BJ (cell line): ENCODE data around the gene EIF4G3. TPM values are rescaled to one million over a fixed set of nuclear protein-coding genes. Genes with fewer than 3 reads are reported as not detected.

Source experiments
- CTCF ChIA-PET: fragments of 350-600 bp; formaldehyde crosslinking; extraction: SDS; loops from one replicate; lab custom pipeline; 2021; ENCODE audit warnings: antibody characterized with exemption, inconsistent platforms; lab: Yijun Ruan, JAX
- POLR2A ChIA-PET: fragments of 300-600 bp; sonication (Branson Sonifier 250); formaldehyde crosslinking; extraction: SDS; loops from one replicate; lab custom pipeline; 2021; ENCODE audit warnings: antibody characterized with exemption; lab: Charles Lee
- DNase-seq: peaks from one replicate; pipeline ENCODE4 v3.0.0-alpha.2; 2011; ENCODE audit warnings: low read depth
- H3K27me3 ChIP-seq: 2 replicates; pipeline ENCODE4 v1.6.0; 2011; ENCODE audit warnings: low read length; ENCODE audit not compliant: control insufficient read depth, insufficient read depth
- H3K36me3 ChIP-seq: 2 replicates; pipeline ENCODE4 v1.5.1; 2011; ENCODE audit warnings: low read length; ENCODE audit not compliant: control insufficient read depth, insufficient read depth
- H3K4me3 ChIP-seq: 2 replicates; pipeline ENCODE4 v1.5.1; 2011; ENCODE audit warnings: low read depth, mild to moderate bottlenecking, control low read depth, low read length
- polyA plus RNA-seq: library from polyadenylated mRNA; depleted of rRNA; stranded (reverse); fragments of >200 nt; gene quantifications from 2 replicates; pipeline ENCODE4 v1.2.3, GENCODE V29; 2011
- TF ChIP-seq, protein P1 (sequence below): IDR thresholded peaks from 2 replicates; pipeline ENCODE4 v1.5.1; 2011; ENCODE audit warnings: low read depth, mild to moderate bottlenecking, control low read depth, inconsistent platforms, low read length, moderate library complexity; ENCODE audit not compliant: insufficient read depth

Gene EIF4G3
- polyA plus RNA-seq, 1 experiment = 62.0 TPM

DNA sequence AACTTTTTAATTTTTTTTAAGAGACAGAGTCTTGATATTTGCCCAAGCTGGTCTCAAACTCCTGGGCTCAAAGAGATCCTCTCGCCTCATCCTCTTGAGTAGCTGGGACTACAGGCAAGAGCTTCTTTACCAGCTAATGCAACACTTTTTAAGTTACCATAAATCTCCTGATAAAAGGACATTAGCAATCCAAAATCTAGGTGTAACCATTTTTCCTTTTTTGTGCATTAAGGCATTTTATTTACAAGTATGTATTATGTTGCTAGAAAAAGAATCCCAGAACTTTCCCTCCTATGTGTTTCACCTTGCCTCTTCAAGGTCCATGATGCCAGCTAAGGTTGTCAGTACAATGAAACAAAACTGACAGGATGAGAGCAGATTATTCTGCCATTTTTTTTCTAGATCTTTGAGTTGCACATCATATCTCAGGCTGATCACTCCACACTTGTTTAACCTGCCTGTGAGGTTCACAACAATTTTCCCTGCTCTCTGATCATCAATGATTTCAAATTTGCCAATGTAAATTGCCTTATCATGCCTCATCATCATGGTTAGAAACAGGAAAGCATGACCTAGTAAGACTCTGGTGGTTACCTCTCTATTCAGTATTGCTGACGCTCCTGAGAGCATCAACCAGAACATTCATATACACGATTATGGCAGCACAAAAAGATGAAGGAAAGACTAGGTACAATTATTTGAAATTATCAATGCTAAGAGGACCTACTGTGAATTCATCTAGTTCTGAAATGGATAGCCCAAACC, 173.2 kb downstream of the EIF4G3 start:
- H3K36me3 ChIP-seq = no peaks in the 10 kb centered on the region; the same call in 1 of the 2 replicates
- no peak for DNase-seq
- ChIA-PET CTCF (no interaction called here), POLR2A (no interaction called here)
- H3K27me3 ChIP-seq = no peaks in the 10 kb centered on the region
- TF ChIP-seq, protein P1, sequence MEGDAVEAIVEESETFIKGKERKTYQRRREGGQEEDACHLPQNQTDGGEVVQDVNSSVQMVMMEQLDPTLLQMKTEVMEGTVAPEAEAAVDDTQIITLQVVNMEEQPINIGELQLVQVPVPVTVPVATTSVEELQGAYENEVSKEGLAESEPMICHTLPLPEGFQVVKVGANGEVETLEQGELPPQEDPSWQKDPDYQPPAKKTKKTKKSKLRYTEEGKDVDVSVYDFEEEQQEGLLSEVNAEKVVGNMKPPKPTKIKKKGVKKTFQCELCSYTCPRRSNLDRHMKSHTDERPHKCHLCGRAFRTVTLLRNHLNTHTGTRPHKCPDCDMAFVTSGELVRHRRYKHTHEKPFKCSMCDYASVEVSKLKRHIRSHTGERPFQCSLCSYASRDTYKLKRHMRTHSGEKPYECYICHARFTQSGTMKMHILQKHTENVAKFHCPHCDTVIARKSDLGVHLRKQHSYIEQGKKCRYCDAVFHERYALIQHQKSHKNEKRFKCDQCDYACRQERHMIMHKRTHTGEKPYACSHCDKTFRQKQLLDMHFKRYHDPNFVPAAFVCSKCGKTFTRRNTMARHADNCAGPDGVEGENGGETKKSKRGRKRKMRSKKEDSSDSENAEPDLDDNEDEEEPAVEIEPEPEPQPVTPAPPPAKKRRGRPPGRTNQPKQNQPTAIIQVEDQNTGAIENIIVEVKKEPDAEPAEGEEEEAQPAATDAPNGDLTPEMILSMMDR = no peak
- H3K4me3 ChIP-seq = no peak overlapping the region

DNA sequence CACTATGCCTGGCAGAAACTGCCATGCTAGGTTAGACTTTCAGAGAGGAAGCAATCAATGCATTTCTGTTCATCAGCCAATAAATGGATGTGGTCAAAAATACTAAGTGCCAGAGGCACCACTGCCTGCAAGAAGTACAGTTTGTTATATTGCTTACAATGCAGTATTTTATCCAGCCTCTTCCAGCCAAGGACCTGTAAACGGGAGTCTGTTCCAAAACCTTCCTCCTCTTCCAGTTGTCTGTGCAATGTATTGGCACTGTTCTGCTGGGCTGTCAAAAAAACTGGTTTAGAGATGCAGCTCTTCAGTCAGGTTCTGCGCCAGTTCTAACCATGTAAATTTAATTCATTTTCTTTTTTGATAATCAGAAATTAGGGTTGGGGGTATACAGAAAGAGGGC, 175.7 kb downstream of the EIF4G3 start:
- ChIA-PET CTCF (no interaction called here), POLR2A (no interaction called here)
- Histone ChIP-seq H3K4me3 (no peak overlapping the region), H3K36me3 (no peaks in the 10 kb centered on the region; the same call in 1 of the 2 replicates), H3K27me3 (no peaks in the 10 kb centered on the region)
- no peak for DNase-seq
- TF ChIP-seq, protein P1 = no peak

DNA sequence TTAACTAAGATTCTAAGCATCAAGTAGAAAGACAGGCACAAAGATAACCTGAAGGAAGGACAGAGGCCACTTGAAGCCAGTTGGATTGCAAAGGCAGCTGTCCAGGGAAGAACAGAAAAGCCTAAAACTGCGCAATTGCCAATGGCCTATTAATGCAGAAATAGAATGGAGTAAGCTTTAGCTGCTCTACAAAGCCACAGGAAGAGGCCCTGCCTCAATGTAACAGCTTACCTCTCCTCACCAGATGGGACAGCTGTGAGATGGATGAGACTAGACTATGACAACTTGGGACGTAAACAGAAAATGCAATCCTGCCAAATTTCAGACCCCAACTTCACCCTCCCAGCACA, 176.5 kb downstream of the EIF4G3 start:
- Histone ChIP-seq H3K27me3 (no peaks in the 10 kb centered on the region), H3K4me3 (no peak overlapping the region), H3K36me3 (no peaks in the 10 kb centered on the region; the same call in 1 of the 2 replicates)
- POLR2A ChIA-PET = no interaction called here
- no peak for DNase-seq
- TF ChIP-seq, protein P1 = no peak
- CTCF ChIA-PET = interaction anchor here (1.3 kb wide), 1 partner anchor 9 kb away, joined by 3 read pairs; no protein-coding TSS in a partner anchor

DNA sequence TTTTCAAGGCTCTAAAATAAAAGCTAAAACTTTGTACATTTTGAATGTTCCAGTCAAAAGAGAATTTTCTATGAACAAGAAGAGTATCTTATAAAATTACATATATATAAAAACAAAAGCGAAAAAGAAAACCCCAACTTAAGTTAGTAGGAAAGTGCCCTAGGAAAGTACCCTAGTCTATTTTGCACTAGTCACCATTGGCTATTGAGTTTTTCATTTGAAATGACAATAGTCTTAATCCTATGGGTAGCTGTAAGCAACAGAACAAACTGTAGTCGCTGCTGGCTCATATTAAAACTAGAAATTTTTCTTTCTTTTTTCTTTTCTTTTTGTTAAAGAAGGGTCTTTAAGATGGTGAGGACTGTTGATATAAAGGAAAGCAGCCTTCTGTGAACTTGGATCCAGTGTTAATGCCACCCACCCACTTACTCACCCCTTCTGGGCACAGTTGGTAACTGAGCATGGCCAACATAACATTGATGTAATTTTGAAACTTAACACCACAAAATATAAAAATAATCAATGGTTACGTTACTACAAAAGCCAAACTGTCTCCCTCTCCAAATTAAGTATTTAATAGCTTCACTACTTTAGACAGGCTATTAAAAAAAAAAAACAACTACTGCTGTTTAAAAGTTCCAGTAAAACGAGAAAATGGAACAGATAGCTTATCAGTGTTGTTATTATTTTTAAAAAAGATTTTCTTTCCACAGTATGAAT, 177.0 kb downstream of the EIF4G3 start:
- ChIA-PET CTCF (interaction anchor here (1.0 to 1.3 kb wide), 2 partner anchors 9 to 20 kb away, joined by 3 read pairs; no protein-coding TSS in a partner anchor), POLR2A (no interaction called here)
- Histone ChIP-seq H3K27me3 (no peaks in the 10 kb centered on the region), H3K36me3 (no peaks in the 10 kb centered on the region; the same call in 1 of the 2 replicates), H3K4me3 (no peak overlapping the region)
- no peak for DNase-seq
- TF ChIP-seq, protein P1 = no peak

DNA sequence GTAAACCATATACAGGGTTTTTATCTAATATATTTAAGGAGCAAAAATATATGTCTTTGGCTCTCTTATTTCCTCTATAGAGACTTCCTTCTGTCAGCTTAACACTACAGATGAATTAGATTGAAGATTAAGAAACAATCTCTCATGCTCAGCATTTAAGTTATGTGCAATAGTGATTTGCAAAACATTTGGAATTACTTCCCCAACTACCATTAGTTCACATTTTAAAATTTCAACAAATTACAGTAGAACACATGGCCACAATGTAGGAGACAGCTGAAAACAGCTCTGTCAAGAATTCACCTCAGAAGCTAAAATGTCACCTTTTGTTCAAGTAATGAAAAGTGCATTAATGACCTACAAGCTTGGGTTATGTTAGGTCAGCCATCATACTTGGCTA, 177.9 kb downstream of the EIF4G3 start:
- Histone ChIP-seq H3K4me3 (no peak overlapping the region), H3K36me3 (no peaks in the 10 kb centered on the region; the same call in 1 of the 2 replicates), H3K27me3 (no peaks in the 10 kb centered on the region)
- CTCF ChIA-PET = interaction anchor here (0.6 to 1.0 kb wide), 2 partner anchors 19 to 537 kb away, joined by 3 read pairs; no protein-coding TSS in a partner anchor
- POLR2A ChIA-PET = no interaction called here
- TF ChIP-seq, protein P1 = no peak
- DNase-seq = no peak
